A673 (cell line): ENCODE results near the gene THOC2.

ENCODE experiments used
- CTCF ChIP-seq: fragments of 300-800, 200-600 bp; sonication (generic); conservative IDR thresholded peaks from 2 replicates; pipeline ENCODE4 v1.5.1; 2017; ENCODE audit warnings: low read depth, mild to moderate bottlenecking, antibody characterized with exemption, low read length, moderate library complexity, mixed read lengths
- EZH2 ChIP-seq: fragments of 200-600 bp; sonication (generic); IDR thresholded peaks from 2 replicates; pipeline ENCODE4 v1.6.1; 2017; ENCODE audit warnings: borderline replicate concordance, low read depth, mild to moderate bottlenecking, mixed read lengths, antibody characterized with exemption, low read length; ENCODE audit not compliant: poor library complexity, severe bottlenecking

DNA sequence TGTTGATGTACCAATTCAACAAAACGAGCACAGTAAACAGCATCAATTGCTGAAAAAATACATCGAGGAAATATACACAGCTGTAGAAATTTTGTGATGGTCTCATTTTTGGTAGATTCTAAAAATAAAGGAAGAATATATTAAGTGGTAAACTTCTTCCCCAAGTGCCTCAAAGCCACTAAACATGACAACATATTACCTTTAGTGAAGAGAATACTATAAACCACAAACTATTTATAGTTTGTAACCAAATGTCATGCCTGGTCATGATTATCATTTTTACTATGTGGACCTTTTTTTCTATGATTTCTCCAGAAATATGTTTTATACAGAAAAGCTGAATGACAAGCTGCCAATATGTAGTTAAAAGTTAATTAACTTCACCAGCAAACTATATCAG is 106.9 kb downstream of the THOC2 start:
- TF ChIP-seq CTCF (no peak), EZH2 (no peak)
